Ovary (tissue), 9 donors: ENCODE measurements around the gene OSBP. TPM values are rescaled to one million over a fixed set of nuclear protein-coding genes. Genes with fewer than 3 reads are reported as not detected.
A peak's percentile ranks its signal among the peaks of the same experiment; 100 is the strongest.
"Not testable (repeated sequence)": the region's sequence is repeated elsewhere in the genome, so short reads cannot be mapped to it uniquely, and the experiment has no call there.

Source experiments
- DNase-seq, 5 donors: peaks; one replicate each; pipeline ENCODE4 v3.0.0-alpha.2; 2019 to 2020
- H3K27ac ChIP-seq, 2 donors: fragments of 200-600 bp; one replicate each; pipeline versions ENCODE4 v1.5.1 to v1.8.0; 2019 to 2022
- H3K27me3 ChIP-seq: fragments of 200-600 bp; one replicate; pipeline ENCODE4 v1.8.0; 2022
- H3K36me3 ChIP-seq: fragments of 200-600 bp; sonication (generic); one replicate; pipeline ENCODE4 v1.5.1; 2019
- H3K4me1 ChIP-seq: one replicate; pipeline ENCODE4 v1.8.1; 2013; ENCODE audit warnings: mild to moderate bottlenecking, moderate library complexity; ENCODE audit not compliant: insufficient read depth
- H3K4me3 ChIP-seq: fragments of 200-600 bp; sonication (generic); one replicate; pipeline ENCODE4 v1.5.1; 2017
- H3K9me3 ChIP-seq, 2 donors: fragments of 200-600 bp in 1 of 2; sonication (generic) in 1 of 2; one replicate each; pipeline versions ENCODE4 v1.5.1 to v1.8.1; 2013 to 2019; ENCODE audit warnings: mild to moderate bottlenecking in 1 of 2, moderate library complexity in 1 of 2
- EP300 ChIP-seq: sonication (generic); formaldehyde crosslinking; IDR thresholded peaks from one replicate; pipeline ENCODE4 v1.6.1; 2017; ENCODE audit warnings: antibody characterized with exemption
- POLR2A ChIP-seq: fragments of 450-650 bp; IDR thresholded peaks from one replicate; pipeline ENCODE4 v1.6.1; 2017; ENCODE audit warnings: antibody characterized with exemption, mild to moderate bottlenecking, moderate library complexity
- WGBS, 3 donors: extraction: QIAGEN DNeasy Blood & Tissue Kit in 1 of 3; methylation state at CpG; one replicate each; pipeline versions ENCODE4 v1.1.5 to v1.1.7; 2013 to 2017; 5-methylcytosine and 5-hydroxymethylcytosine counted together
- intact Hi-C, 4 donors: fragments of 100-400 bp; cut with DNase I; formaldehyde crosslinking; loops; one replicate each; pipeline versions ENCODE4 v1.11.0 to v1.15.1; 2022 to 2023
- polyA plus RNA-seq, 2 donors: library from polyadenylated mRNA; stranded (reverse); fragments of 200-250 nt in 1 of 2; fragments of 350-450 nt in 1 of 2; fragmentation: Illumina TruSeq in 1 of 2; extraction: RNeasy Lipid Tissue Mini Kit (QIAGEN cat#74804) in 1 of 2; gene quantifications; one replicate each; pipeline ENCODE4 v1.2.3, GENCODE V29; 2013 to 2014
- total RNA-seq, 7 donors: library from RNA; depleted of rRNA in 2 of 7; stranded (reverse); fragments of >200 nt in 2 of 7; fragmentation: NEBNext Ultra II Directional in 3 of 7; extraction: Animal tissue kit (Norgen Biotek cat#: 25700) in 3 of 7; gene quantifications; one replicate each; pipeline versions ENCODE4 v1.1.0 to v1.2.4, GENCODE V29; 2016 to 2023
- TF ChIP-seq, protein P1 (sequence below), 3 donors: fragments of 450-650 bp in 2 of 3; fragments of 200-600 bp in 1 of 3; IDR thresholded peaks; one replicate each; pipeline versions ENCODE4 v1.5.1 to v1.8.0; 2016 to 2022; ENCODE audit warnings: antibody characterized with exemption in 3 of 3, mild to moderate bottlenecking in 1 of 3
- donor health status: DM: no; HTN: no; CAD: no; lungs with moderate emphysema.
- donor health status: DM: no; HTN: no; CAD: no.
- donor health status: Bipolar disorder and iron deficiency.
- donor health status: DM: yes; HTN: yes; CAD: no.
- donor health status: DM: no; HTN: no; CAD: no.
- donor health status: DM: yes; HTN: yes; CAD: no.

Gene OSBP
- total and polyA plus RNA-seq, 9 donors = 20.5 to 58.0 (median 42.4) TPM

DNA sequence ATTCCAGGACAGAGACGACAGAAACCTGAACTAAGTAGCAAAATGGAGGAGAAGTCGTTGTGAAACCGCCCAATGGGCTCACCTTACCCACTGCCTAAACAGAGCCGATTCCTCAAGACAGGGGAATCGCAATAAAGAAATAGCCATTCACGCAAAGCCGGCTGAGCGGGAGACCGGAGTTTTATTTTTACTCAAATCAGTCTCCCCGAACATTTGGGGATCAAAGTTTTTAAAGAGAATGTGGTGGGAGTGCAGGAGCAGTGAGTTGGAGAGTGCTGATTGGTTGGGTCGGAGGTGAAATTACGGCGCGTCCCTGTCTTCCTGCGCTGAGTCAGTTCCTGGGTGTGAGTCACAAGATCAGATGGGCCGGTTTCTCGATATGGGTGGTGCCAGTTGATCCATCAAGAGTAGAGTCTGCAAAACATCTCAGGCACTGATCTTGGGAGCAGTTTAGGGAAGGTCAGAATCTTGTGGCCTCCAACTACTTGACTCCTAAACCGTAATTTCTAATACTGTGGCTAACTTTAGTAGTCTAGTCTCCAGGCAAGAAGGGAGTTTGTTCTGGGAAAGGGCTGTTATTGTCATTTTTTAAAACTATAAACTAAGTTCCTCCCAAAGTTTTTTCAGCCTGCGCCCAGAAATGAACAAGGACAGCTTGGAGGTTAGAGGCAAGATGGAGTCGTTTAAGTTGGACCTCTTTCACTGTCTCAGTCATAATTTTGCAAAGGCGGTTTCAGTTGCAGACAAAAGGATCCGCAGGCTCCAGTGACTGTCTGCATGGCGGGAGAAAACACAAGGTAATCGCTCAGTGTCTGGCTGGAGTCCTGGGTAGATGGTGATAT, 70.2 kb downstream of the OSBP start:
- peaks cover 13% of the 10 kb centered on the region for H3K4me1 ChIP-seq
- WGBS, 3 donors = 21 to 57% (median 26%) methylated on average over 24 of the region's 24 CpGs
- peak; percentile 78 to 89 (median 84) for DNase-seq
- H3K27ac ChIP-seq = peak overlapping the region; percentile 23 to 91
- TF ChIP-seq EP300 (no peak), POLR2A (peak; percentile 60)
- TF ChIP-seq, protein P1, sequence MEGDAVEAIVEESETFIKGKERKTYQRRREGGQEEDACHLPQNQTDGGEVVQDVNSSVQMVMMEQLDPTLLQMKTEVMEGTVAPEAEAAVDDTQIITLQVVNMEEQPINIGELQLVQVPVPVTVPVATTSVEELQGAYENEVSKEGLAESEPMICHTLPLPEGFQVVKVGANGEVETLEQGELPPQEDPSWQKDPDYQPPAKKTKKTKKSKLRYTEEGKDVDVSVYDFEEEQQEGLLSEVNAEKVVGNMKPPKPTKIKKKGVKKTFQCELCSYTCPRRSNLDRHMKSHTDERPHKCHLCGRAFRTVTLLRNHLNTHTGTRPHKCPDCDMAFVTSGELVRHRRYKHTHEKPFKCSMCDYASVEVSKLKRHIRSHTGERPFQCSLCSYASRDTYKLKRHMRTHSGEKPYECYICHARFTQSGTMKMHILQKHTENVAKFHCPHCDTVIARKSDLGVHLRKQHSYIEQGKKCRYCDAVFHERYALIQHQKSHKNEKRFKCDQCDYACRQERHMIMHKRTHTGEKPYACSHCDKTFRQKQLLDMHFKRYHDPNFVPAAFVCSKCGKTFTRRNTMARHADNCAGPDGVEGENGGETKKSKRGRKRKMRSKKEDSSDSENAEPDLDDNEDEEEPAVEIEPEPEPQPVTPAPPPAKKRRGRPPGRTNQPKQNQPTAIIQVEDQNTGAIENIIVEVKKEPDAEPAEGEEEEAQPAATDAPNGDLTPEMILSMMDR (IDR thresholded peaks at IDR 0.05) = no peak
- no peak overlapping the region for H3K4me3 ChIP-seq
- H3K9me3 ChIP-seq = no peaks in the 10 kb centered on the region
- H3K36me3 ChIP-seq = no peaks in the 10 kb centered on the region
- intact Hi-C loops = loop anchor here in 1 of 4 donors (10.0 kb wide), 1 partner anchor 119 kb away; the partner anchor contains the start of gene PATL1
- no peaks in the 10 kb centered on the region for H3K27me3 ChIP-seq

DNA sequence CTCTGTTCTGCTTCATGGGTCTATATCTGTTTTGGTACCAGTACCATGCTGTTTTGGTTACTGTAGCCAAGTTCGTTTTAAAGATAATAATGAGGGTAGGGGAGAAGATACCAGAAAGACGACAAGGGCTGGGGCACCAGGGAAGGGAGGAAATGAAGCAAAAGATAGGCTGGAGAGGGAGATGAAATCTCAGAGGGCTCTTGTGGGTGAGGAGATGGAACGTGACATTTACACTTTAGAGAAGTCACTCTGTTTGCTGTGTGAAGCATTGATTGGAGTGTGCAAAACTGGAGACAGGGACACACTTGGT, 70.8 kb downstream of the OSBP start:
- H3K4me3 ChIP-seq = no peak overlapping the region
- no peaks in the 10 kb centered on the region for H3K36me3 ChIP-seq
- intact Hi-C loops = loop anchor here in 1 of 4 donors (10.0 kb wide), 1 partner anchor 120 kb away; the partner anchor contains the start of gene PATL1
- no peak for TF ChIP-seq EP300
- TF ChIP-seq POLR2A = no peak
- TF ChIP-seq, protein P1 (IDR thresholded peaks at IDR 0.05) = no peak
- no peaks in the 10 kb centered on the region for H3K27me3 ChIP-seq
- WGBS, 3 donors = 35 to 71% (median 38%) methylated on average over 3 of the region's 3 CpGs
- H3K27ac ChIP-seq = peak overlapping the region; percentile 23 to 91
- no peaks in the 10 kb centered on the region for H3K9me3 ChIP-seq
- peaks cover 13% of the 10 kb centered on the region for H3K4me1 ChIP-seq
- DNase-seq = no peak

DNA sequence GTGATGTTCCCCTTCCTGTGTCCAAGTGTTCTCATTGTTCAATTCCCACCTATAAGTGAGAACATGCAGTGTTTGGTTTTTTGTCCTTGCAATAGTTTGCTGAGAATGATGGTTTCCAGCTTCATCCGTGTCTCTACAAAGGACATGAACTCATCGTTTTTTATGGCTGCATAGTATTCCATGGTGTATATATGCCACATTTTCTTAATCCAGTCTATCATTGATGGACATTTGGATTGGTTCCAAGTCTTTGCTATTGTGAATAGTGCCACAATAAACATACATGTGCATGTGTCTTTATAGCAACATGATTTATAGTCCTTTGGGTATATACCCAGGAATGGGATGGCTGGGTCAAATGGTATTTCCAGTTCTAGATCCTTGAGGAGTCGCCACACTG, 71.9 kb downstream of the OSBP start:
- intact Hi-C loops = loop anchor here in 1 of 4 donors (10.0 kb wide), 1 partner anchor 121 kb away; the partner anchor contains the start of gene PATL1
- H3K4me3 ChIP-seq, H3K36me3 ChIP-seq, DNase-seq, H3K27ac ChIP-seq, H3K9me3 ChIP-seq, H3K27me3 ChIP-seq: not testable (repeated sequence)
- WGBS, 3 donors = 84 to 95% (median 93%) methylated on average over 3 of the region's 3 CpGs
- H3K4me1 ChIP-seq = peaks cover 11% of the 10 kb centered on the region

DNA sequence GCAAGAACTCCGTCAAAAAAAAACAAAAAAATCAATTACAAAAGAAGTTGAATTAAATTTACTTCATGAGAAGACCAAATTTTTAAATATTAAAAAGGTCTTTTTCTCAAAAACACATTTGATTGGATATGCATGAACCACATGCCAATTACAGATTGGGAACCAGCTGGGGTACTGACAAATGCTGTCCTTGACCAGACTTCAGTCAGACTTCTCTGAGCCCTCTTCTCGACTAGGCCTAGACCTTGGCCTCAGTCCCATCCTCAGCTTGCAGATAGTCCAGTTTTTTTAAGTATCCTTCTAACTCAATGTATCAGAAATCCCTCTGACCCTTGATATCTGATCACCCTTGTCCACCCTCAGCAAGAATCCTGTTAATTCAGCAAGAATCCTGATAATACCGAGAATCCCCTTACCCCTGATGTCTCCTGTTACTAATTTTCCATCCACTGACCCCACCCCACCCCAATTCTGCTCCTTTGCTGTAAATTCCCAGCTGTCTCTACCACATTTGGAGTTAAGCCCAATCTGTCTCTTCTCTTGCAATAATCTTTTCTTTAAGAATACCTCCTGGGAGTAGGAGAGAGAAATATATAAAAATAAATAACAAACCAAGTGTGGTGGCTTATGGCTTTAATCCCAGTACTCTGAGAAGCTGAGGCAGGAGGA, 73.3 kb downstream of the OSBP start:
- H3K27me3 ChIP-seq = no peaks in the 10 kb centered on the region
- 26 to 42% (median 30%) methylated on average over 3 of the region's 3 CpGs for WGBS, 3 donors
- intact Hi-C loops = loop anchor here in 1 of 4 donors (10.0 kb wide), 1 partner anchor 123 kb away; the partner anchor contains the start of gene PATL1
- TF ChIP-seq, protein P1 (IDR thresholded peaks at IDR 0.05) = no peak
- H3K4me3 ChIP-seq = no peak overlapping the region
- no peak overlapping the region for H3K27ac ChIP-seq
- no peak for DNase-seq
- no peaks in the 10 kb centered on the region for H3K36me3 ChIP-seq
- H3K9me3 ChIP-seq = no peaks in the 10 kb centered on the region
- H3K4me1 ChIP-seq = peaks cover 9% of the 10 kb centered on the region
